ENCODE results near the gene TBXA2R.

GRCh38 chr19:3626473-3627350 is 20.0 kb upstream of the TBXA2R start, which contains the start of gene CACTIN:
- TF ChIP-seq POLR2A (IDR thresholded peaks at IDR 0.05) (peak; percentile 89 to 91), EP300 (IDR thresholded peaks at IDR 0.05) (no peak), CTCF (IDR thresholded peaks at IDR 0.05) (peak in 1 of 4 experiments; percentile 27)

Measured in gastroesophageal sphincter (tissue), 3 donors.